NCI-H748 treated with DMSO at 0.1 percent for 48 hours (cell line): ENCODE data around the gene ACAD9.
"Not testable (repeated sequence)": the region's sequence is repeated elsewhere in the genome, so short reads cannot be mapped to it uniquely, and the experiment has no call there.

ENCODE experiments used
- DNase-seq: peaks from one replicate; lab custom pipeline; 2025; lab: John Stamatoyannopoulos, UW

The ACAD9 gene

GRCh38 chr3:128861491-128861890, 17.9 kb upstream of the ACAD9 start:
- no peak for DNase-seq

GRCh38 chr3:128863560-128863959, 15.9 kb upstream of the ACAD9 start:
- DNase-seq: no peak

GRCh38 chr3:128864351-128864811, 15.0 kb upstream of the ACAD9 start:
- DNase-seq: no peak

- DNase-seq: not testable (repeated sequence)
Measured at GRCh38 chr3:128864849-128865804, 14.3 kb upstream of the ACAD9 start.

GRCh38 chr3:128867200-128868125, 12.0 kb upstream of the ACAD9 start:
- no peak for DNase-seq

- DNase-seq: no peak
Measured at GRCh38 chr3:128870347-128870746, 9.1 kb upstream of the ACAD9 start.

GRCh38 chr3:128872282-128872681, 7.1 kb upstream of the ACAD9 start:
- no peak for DNase-seq

GRCh38 chr3:128872744-128873143, 6.7 kb upstream of the ACAD9 start:
- no peak for DNase-seq

GRCh38 chr3:128873244-128874022, 6.0 kb upstream of the ACAD9 start:
- no peak for DNase-seq

- no peak for DNase-seq
Measured at GRCh38 chr3:128874481-128875180, 4.8 kb upstream of the ACAD9 start.

GRCh38 chr3:128875556-128876120, 3.8 kb upstream of the ACAD9 start:
- no peak for DNase-seq

GRCh38 chr3:128878011-128878457, 1.4 kb upstream of the ACAD9 start:
- DNase-seq: no peak

GRCh38 chr3:128878556-128879124, 780 bp upstream of the ACAD9 start:
- peak; percentile 4 for DNase-seq

- no peak for DNase-seq
Measured at GRCh38 chr3:128879991-128880390, 571 bp downstream of the ACAD9 start.

GRCh38 chr3:128880455-128880854, 1.0 kb downstream of the ACAD9 start:
- DNase-seq: not testable (repeated sequence)

- no peak for DNase-seq
Measured at GRCh38 chr3:128881576-128881975, 2.2 kb downstream of the ACAD9 start.

- no peak for DNase-seq
Measured at GRCh38 chr3:128882719-128883118, 3.3 kb downstream of the ACAD9 start.

GRCh38 chr3:128884992-128885391, 5.6 kb downstream of the ACAD9 start:
- no peak for DNase-seq

GRCh38 chr3:128889139-128889894, 9.9 kb downstream of the ACAD9 start:
- no peak for DNase-seq
